Pancreas (tissue), 10 donors: ENCODE data around the gene PXK. TPM values are rescaled to one million over a fixed set of nuclear protein-coding genes. Genes with fewer than 3 reads are reported as not detected.

Experiments used
- ATAC-seq, 4 donors: fragments of 200-7000 bp; cut with Tn5 transposase; one replicate each; pipeline versions ENCODE4 v1.8.0 to v1.9.1; 2020; ENCODE audit warnings: mild to moderate bottlenecking in 4 of 4, moderate library complexity in 4 of 4
- DNase-seq, 6 donors: peaks; one replicate each; pipeline ENCODE4 v3.0.0-alpha.2; 2020
- FAIRE-seq: peaks from 2 replicates; lab custom pipeline; 2012; peaks lifted over from hg19 to GRCh38; lab: Jason Lieb, UNC
- H3K27ac ChIP-seq, 4 donors: fragments of 200-600 bp; sonication (generic); 1 replicate in 3 of 4; 2 replicates in 1 of 4; pipeline versions ENCODE4 v1.5.0 to v1.8.0; 2020
- H3K27me3 ChIP-seq, 4 donors: fragments of 200-600 bp; one replicate each; pipeline ENCODE4 v1.8.0; 2021
- H3K36me3 ChIP-seq, 3 donors: fragments of 200-600 bp; sonication (generic) in 1 of 3; one replicate each; pipeline versions ENCODE4 v1.5.0 to v1.8.0; 2020 to 2021
- H3K4me1 ChIP-seq, 3 donors: fragments of 200-600 bp; one replicate each; pipeline ENCODE4 v1.8.0; 2021
- H3K4me3 ChIP-seq, 4 donors: fragments of 200-600 bp; sonication (generic) in 2 of 4; one replicate each; pipeline versions ENCODE4 v1.5.0 to v1.8.0; 2020 to 2021
- H3K9me3 ChIP-seq, 4 donors: fragments of 200-600 bp; one replicate each; pipeline ENCODE4 v1.8.0; 2021
- WGBS, 2 donors: extraction: QIAGEN DNeasy Blood & Tissue Kit; methylation state at CpG; one replicate each; pipeline ENCODE4 v1.1.7; 2013; 5-methylcytosine and 5-hydroxymethylcytosine counted together
- intact Hi-C, 3 donors: fragments of 100-400 bp; cut with DNase I; formaldehyde crosslinking; loops; one replicate each; pipeline versions ENCODE4 v1.11.1 to v1.14.2; 2022
- polyA plus RNA-seq, 2 donors: library from polyadenylated mRNA; stranded (reverse); fragments of 200-250 nt; gene quantifications; one replicate each; pipeline ENCODE4 v1.2.3, GENCODE V29; 2013
- total RNA-seq, 6 donors: library from RNA; stranded (reverse); fragmentation: NEBNext Ultra II Directional in 4 of 6; extraction: Animal tissue kit (Norgen Biotek cat#: 25700) in 4 of 6; gene quantifications; one replicate each; pipeline versions ENCODE4 v1.2.1 to v1.2.4, GENCODE V29; 2021 to 2023
- TF ChIP-seq, protein P1 (sequence below), 4 donors: fragments of 200-600 bp; sonication (generic) in 3 of 4; IDR thresholded peaks; one replicate each; pipeline versions ENCODE4 v1.5.0 to v1.8.0; 2021; ENCODE audit warnings: antibody characterized with exemption in 4 of 4
- donor health status: healthy with polysubstance abuse.
- donor health status: DM: no; HTN: no; CAD: no; lungs with moderate emphysema.
- donor health status: DM: no; HTN: no; CAD: no.
- donor health status: control.
- donor health status: control.
- donor health status: Bipolar disorder and iron deficiency.
- donor health status: DM: yes; HTN: yes; CAD: no.
- donor health status: DM: no; HTN: no; CAD: no.
- donor health status: DM: no; HTN: no; CAD: no.
- donor health status: DM: yes; HTN: yes; CAD: no.

Gene PXK
- total and polyA plus RNA-seq, 8 donors: 3.2 to 11.2 (median 7.4) TPM

DNA sequence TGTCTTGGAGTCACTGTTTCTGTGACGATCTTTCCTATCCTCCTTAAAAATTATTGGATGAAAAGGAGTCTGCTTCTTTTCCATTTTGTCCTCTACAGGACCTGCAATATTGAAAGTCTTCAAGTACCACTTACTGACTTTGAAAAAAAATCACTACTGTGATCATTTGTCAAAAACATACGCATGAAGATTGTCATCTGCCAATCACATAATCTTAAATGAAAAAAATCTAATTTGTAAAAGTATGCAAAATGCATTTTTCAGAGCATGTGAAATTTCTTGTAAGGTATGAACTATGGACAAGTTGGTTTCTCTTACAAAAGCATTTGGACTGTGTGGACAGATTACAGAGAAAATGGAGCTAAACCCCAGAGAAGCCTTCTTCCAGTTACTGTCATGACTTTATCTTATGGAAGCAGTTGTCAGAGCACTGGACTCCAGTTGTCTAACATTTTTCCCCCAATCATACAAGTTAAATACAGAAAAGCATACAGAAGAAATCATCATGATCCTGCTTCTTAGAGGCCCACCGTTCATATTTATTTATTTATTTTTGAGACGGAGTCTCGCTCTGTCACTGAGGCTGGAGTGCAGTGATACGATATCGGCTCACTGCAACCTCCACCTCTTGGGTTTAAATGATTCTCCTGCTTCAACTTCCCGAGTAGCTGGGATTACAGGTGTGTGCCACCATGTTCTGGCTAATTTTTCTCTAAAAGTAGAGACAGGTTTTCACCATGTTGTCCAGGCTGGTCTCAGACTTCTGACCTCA is 3.4 kb upstream of the PXK start:
- ATAC-seq: no peak
- no peak for FAIRE-seq
- H3K27ac ChIP-seq: no peak overlapping the region
- no peak for DNase-seq
- no peaks in the 10 kb centered on the region for H3K9me3 ChIP-seq
- H3K36me3 ChIP-seq: no peaks in the 10 kb centered on the region
- intact Hi-C loops: loop anchor here in 1 of 3 donors (5.0 kb wide), 1 partner anchor 83 kb away; no protein-coding TSS in a partner anchor
- TF ChIP-seq, protein P1, sequence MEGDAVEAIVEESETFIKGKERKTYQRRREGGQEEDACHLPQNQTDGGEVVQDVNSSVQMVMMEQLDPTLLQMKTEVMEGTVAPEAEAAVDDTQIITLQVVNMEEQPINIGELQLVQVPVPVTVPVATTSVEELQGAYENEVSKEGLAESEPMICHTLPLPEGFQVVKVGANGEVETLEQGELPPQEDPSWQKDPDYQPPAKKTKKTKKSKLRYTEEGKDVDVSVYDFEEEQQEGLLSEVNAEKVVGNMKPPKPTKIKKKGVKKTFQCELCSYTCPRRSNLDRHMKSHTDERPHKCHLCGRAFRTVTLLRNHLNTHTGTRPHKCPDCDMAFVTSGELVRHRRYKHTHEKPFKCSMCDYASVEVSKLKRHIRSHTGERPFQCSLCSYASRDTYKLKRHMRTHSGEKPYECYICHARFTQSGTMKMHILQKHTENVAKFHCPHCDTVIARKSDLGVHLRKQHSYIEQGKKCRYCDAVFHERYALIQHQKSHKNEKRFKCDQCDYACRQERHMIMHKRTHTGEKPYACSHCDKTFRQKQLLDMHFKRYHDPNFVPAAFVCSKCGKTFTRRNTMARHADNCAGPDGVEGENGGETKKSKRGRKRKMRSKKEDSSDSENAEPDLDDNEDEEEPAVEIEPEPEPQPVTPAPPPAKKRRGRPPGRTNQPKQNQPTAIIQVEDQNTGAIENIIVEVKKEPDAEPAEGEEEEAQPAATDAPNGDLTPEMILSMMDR (IDR thresholded peaks at IDR 0.05): no peak
- WGBS, 2 donors: 80 to 87% methylated on average over 8 of the region's 8 CpGs
- no peaks in the 10 kb centered on the region for H3K27me3 ChIP-seq
- no peak overlapping the region for H3K4me3 ChIP-seq
- H3K4me1 ChIP-seq: peaks cover 7 to 18% (median 8%) of the 10 kb centered on the region in 3 donors

DNA sequence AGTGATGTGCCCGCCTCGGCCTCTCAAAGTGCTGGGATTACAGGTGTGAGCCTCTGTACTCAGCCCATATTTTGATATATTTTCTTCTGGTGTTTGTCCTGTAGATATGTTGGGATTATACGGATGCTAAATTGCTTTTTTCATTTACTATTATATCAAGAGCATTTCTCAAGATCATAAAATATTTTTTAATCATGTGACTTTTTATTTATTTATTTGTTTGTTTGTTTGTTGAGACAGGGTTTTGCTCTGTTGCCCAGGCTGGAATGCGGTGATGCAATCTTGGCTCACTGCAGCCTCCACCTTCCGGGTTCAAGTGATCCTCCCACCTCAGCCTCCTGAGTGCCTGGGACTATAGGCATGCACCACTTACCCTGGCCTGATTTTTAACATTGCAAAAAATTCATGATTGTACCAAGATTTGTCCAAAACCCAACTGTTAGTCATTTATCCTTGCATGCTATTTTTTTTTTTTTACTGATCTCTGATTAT is 2.7 kb upstream of the PXK start:
- FAIRE-seq (no peak), DNase-seq (no peak), ATAC-seq (no peak)
- no peaks in the 10 kb centered on the region for H3K27me3 ChIP-seq
- H3K27ac ChIP-seq: no peak overlapping the region
- H3K4me1 ChIP-seq: peaks cover 7 to 20% (median 10%) of the 10 kb centered on the region in 3 donors
- TF ChIP-seq, protein P1 (IDR thresholded peaks at IDR 0.05): no peak
- H3K36me3 ChIP-seq: no peaks in the 10 kb centered on the region
- WGBS, 2 donors: 82 to 89% methylated on average over 5 of the region's 5 CpGs
- intact Hi-C loops: loop anchor here in 2 of 3 donors (5.0 to 10.0 kb wide), 2 partner anchors 82 to 165 kb away; partner anchors contain the start of gene KCTD6 (in 1 of the 2)
- H3K4me3 ChIP-seq: no peak overlapping the region
- H3K9me3 ChIP-seq: no peaks in the 10 kb centered on the region

DNA sequence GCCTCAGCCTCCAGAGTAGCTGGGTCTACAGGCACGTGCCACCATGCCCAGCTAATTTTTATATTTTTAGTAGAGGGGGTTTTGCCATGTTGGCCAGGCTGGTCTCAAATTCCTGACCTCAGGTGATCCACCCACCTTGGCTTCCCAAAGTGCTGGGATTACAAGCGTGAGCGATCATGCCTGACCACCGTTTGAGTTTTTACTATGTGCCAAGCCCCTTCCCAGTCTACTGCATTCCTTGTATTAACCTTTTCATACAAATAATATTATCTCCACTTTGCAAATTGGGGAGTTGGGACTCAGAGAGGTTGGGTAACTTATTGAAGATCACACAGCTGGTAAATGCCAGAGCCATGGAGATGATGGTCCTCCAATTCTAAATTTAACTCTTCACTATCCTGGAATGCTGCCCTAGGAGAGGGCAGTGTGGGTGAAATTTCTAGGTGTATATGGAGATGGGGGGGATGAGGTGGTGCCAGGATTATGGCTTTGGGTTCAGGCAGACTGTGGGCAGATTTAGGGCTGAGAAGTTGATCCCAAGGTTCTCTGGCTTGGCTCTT is 1.0 kb upstream of the PXK start:
- FAIRE-seq (no peak), DNase-seq (no peak), ATAC-seq (no peak)
- H3K4me1 ChIP-seq: peaks cover 0 to 10% (median 5%) of the 10 kb centered on the region in 3 donors
- no peak overlapping the region for H3K27ac ChIP-seq
- WGBS, 2 donors: 74 to 77% methylated on average over 4 of the region's 4 CpGs
- H3K4me3 ChIP-seq: no peak overlapping the region
- TF ChIP-seq, protein P1 (IDR thresholded peaks at IDR 0.05): no peak
- H3K36me3 ChIP-seq: no peaks in the 10 kb centered on the region
- H3K9me3 ChIP-seq: no peaks in the 10 kb centered on the region
- intact Hi-C loops: loop anchor here in 1 of 3 donors (10.0 kb wide), 1 partner anchor 163 kb away; the partner anchor contains the start of gene KCTD6
- H3K27me3 ChIP-seq: no peaks in the 10 kb centered on the region

DNA sequence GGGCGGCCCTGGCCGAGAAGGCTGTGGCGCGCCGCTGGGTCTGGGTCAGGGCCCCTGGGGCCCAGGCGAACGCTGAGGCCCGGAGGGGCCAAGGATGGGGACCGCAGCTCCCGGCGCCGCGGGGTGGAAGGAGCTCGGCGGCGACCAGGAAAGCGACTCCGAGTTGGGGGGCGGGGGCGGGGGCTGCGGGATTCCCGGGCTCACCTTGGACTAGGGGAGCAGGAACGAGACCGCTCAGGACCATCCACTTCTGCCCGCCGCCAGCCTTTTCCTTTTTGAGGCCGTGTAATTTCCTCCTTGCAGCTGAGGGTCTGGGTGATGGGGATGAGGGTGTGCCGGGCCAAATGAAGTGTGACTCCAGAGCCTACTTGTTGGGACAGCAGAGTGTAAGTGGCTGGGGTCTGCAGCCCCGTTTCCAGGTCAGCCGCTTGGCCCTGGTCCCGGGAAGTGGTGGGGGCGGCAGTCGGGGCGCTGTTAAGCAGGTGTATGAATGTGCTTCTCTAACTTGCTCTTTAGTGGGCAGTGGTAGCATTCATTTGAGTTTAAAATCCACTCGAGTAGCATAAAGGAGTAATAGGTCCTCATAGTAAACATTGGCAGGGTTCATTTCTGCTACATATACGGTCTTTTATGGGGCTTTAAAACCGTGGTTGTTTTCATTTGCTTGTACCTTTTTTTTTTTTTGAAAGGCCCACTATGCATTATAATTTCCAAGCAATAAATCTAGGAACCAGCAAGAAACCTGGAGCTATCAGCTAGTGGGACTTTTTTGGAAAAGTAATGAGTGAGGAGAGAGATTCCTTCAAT is 717 bp downstream of the PXK start:
- FAIRE-seq: no peak
- no peaks in the 10 kb centered on the region for H3K36me3 ChIP-seq
- no peaks in the 10 kb centered on the region for H3K27me3 ChIP-seq
- intact Hi-C loops: loop anchor here in 1 of 3 donors (10.0 kb wide), 1 partner anchor 161 kb away; the partner anchor contains the start of gene KCTD6
- H3K9me3 ChIP-seq: no peaks in the 10 kb centered on the region
- H3K4me1 ChIP-seq: peaks cover 0 to 10% (median 5%) of the 10 kb centered on the region in 3 donors
- peak overlapping the region in 1 of 4 donors; percentile 33 for H3K27ac ChIP-seq
- TF ChIP-seq, protein P1 (IDR thresholded peaks at IDR 0.05): no peak
- peak; percentile 7 to 62 (median 34) for DNase-seq
- H3K4me3 ChIP-seq: peak overlapping the region; percentile 55 to 83 (median 72)
- ATAC-seq: peak in 3 of 4 donors; percentile 41 to 56 (median 55)
- 1% methylated on average over 37 of the region's 37 CpGs for whole genome bisulfite sequencing, 2 donors
